CD4-positive, alpha-beta T cell (primary cell): ENCODE measurements around the gene MVB12A. TPM values are rescaled to one million over a fixed set of nuclear protein-coding genes. Genes with fewer than 3 reads are reported as not detected.

Experiments used
- ATAC-seq: fragments of 200-7000 bp; cut with Tn5 transposase; one replicate; pipeline ENCODE4 v1.10.0; 2022; ENCODE audit warnings: mild to moderate bottlenecking; ENCODE audit not compliant: poor library complexity
- CTCF ChIA-PET: fragments of 350-600 bp; sonication (Branson Sonifier 250); formaldehyde crosslinking; loops from one replicate; lab custom pipeline; 2021; ENCODE audit warnings: antibody characterized with exemption, inconsistent platforms; lab: Charles Lee
- POLR2A ChIA-PET: fragments of 350-600 bp; sonication (Branson Sonifier 250); formaldehyde crosslinking; loops from one replicate; lab custom pipeline; 2021; ENCODE audit warnings: antibody characterized with exemption, inconsistent platforms; lab: Charles Lee
- DNase-seq, 14 experiments: peaks; one replicate each; pipeline ENCODE4 v3.0.0-alpha.2; 2013 to 2020; ENCODE audit warnings: mixed read lengths in 2 of 14
- H3K27ac ChIP-seq, 2 donors: one replicate each; pipeline versions ENCODE4 v1.5.1 to v1.7.0; 2013; ENCODE audit warnings: low read length in 2 of 2, low read depth in 1 of 2, mild to moderate bottlenecking in 1 of 2
- H3K27me3 ChIP-seq, 2 experiments: 1 replicate in 1 of 2; 2 replicates in 1 of 2; pipeline versions ENCODE4 v1.6.1 to v1.7.0; 2013; ENCODE audit warnings: low read length in 2 of 2, control low read depth in 1 of 2, mild to moderate bottlenecking in 1 of 2, moderate library complexity in 1 of 2; ENCODE audit not compliant: insufficient read depth in 2 of 2, control insufficient read depth in 1 of 2
- H3K36me3 ChIP-seq: one replicate; pipeline ENCODE4 v1.6.1; 2013; ENCODE audit warnings: low read length, control low read depth; ENCODE audit not compliant: insufficient read depth
- H3K4me1 ChIP-seq: one replicate; pipeline ENCODE4 v1.6.1; 2013; ENCODE audit warnings: low read length, control low read depth; ENCODE audit not compliant: insufficient read depth
- H3K4me3 ChIP-seq: one replicate; pipeline ENCODE4 v1.5.1; 2013; ENCODE audit warnings: mild to moderate bottlenecking, low read length, moderate library complexity
- H3K9me3 ChIP-seq, 2 experiments: 1 replicate in 1 of 2; 2 replicates in 1 of 2; pipeline versions ENCODE4 v1.6.1 to v1.7.0; 2013; ENCODE audit warnings: low read length in 2 of 2, mild to moderate bottlenecking in 2 of 2, control low read depth in 1 of 2, moderate library complexity in 1 of 2; ENCODE audit not compliant: control insufficient read depth in 1 of 2, insufficient read depth in 1 of 2
- H3K27ac Mint-ChIP-seq: one replicate; pipeline ENCODE4 v1.8.0; 2020; ENCODE audit warnings: mixed read lengths
- H3K27me3 Mint-ChIP-seq: one replicate; pipeline ENCODE4 v1.8.0; 2021; ENCODE audit warnings: mixed read lengths
- H3K36me3 Mint-ChIP-seq: one replicate; pipeline ENCODE4 v1.8.0; 2021; ENCODE audit warnings: low read depth, mixed read lengths
- H3K4me1 Mint-ChIP-seq: one replicate; pipeline ENCODE4 v1.8.0; 2021; ENCODE audit warnings: low read depth, mixed read lengths
- H3K4me3 Mint-ChIP-seq: one replicate; pipeline ENCODE4 v1.8.0; 2020; ENCODE audit warnings: mild to moderate bottlenecking, mixed read lengths
- H3K9me3 Mint-ChIP-seq: one replicate; pipeline ENCODE4 v1.8.0; 2020; ENCODE audit warnings: mixed read lengths
- CTCF ChIP-seq: fragments of 200-600 bp; IDR thresholded peaks from one replicate; pipeline ENCODE4 v1.8.0; 2022; ENCODE audit warnings: antibody characterized with exemption, mild to moderate bottlenecking
- intact Hi-C, 2 experiments: fragments of 100-400 bp; cut with DNase I in 1 of 2; cut with micrococcal nuclease in 1 of 2; formaldehyde crosslinking; loops; one replicate each; pipeline versions ENCODE4 v1.15.1 to v1.9.0; 2023 to 2025; cut with DNase I, micrococcal nuclease
- total RNA-seq, 174 experiments: library from RNA in 2 of 174; stranded (reverse) in 2 of 174; gene quantifications; one replicate each; pipeline ENCODE4 v1.2.3 and lab custom pipeline; 2021 to 2026

The MVB12A gene
- total RNA-seq, 2 experiments from 2014 or later: 9.8 to 10.7 TPM

DNA sequence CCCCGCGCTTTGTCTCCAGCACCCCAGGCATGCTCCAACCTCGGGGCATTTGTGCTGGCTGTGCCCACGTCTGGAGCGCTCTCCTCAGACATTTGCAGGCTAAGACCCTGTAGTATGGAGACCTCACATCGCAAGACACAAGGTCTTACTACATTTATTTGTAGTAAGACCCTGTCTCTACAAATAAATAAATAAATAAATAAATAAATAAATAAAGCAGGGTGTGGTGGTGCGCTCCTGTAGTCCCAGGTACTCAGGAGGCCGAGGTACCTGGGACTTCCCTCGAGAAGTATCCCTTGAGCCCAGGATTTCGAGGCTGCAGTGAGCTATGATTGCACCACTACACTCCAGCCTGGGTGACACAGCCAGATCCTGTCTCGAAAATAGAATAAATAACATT, 36.3 kb downstream of the MVB12A start:
- Histone ChIP-seq H3K9me3 (peaks cover 0 to 9% of the 10 kb centered on the region in 2 experiments), H3K4me1 (peaks cover 11% of the 10 kb centered on the region), H3K4me3 (no peak overlapping the region), H3K27me3 (peaks cover 28 to 36% of the 10 kb centered on the region in 2 experiments), H3K27ac (no peak overlapping the region), H3K36me3 (no peaks in the 10 kb centered on the region)
- intact Hi-C loops: no loop called here
- no peak overlapping the region for H3K4me3 Mint-ChIP-seq
- H3K9me3 Mint-ChIP-seq: no peaks in the 10 kb centered on the region
- ATAC-seq (no peak), DNase-seq (no peak)
- H3K27me3 Mint-ChIP-seq: peaks cover 64% of the 10 kb centered on the region
- H3K4me1 Mint-ChIP-seq: peaks cover 13% of the 10 kb centered on the region
- TF ChIP-seq CTCF: no peak
- CTCF ChIA-PET: interaction anchor here (0.7 kb wide), 1 partner anchor 37 kb away, joined by 3 read pairs; no protein-coding TSS in a partner anchor
- POLR2A ChIA-PET: no interaction called here
- H3K36me3 Mint-ChIP-seq: no peaks in the 10 kb centered on the region
- H3K27ac Mint-ChIP-seq: no peak overlapping the region

- Histone ChIP-seq H3K4me3 (no peak overlapping the region), H3K36me3 (no peaks in the 10 kb centered on the region), H3K4me1 (peaks cover 11% of the 10 kb centered on the region), H3K9me3 (peaks cover 0 to 9% of the 10 kb centered on the region in 2 experiments), H3K27me3 (peaks cover 28 to 36% of the 10 kb centered on the region in 2 experiments), H3K27ac (no peak overlapping the region)
- ChIA-PET CTCF (interaction anchor here (0.5 kb wide), 1 partner anchor 140 kb away, joined by 5 read pairs; no protein-coding TSS in a partner anchor), POLR2A (interaction anchor here (0.7 kb wide), 1 partner anchor 789 kb away, joined by 3 read pairs; no protein-coding TSS in a partner anchor)
- H3K4me1 Mint-ChIP-seq: peaks cover 13% of the 10 kb centered on the region
- no peak overlapping the region for H3K4me3 Mint-ChIP-seq
- no peak overlapping the region for H3K27ac Mint-ChIP-seq
- no peaks in the 10 kb centered on the region for H3K9me3 Mint-ChIP-seq
- DNase-seq (no peak), ATAC-seq (no peak)
- intact Hi-C loops: no loop called here
- H3K36me3 Mint-ChIP-seq: no peaks in the 10 kb centered on the region
- H3K27me3 Mint-ChIP-seq: peaks cover 51% of the 10 kb centered on the region
- TF ChIP-seq CTCF: no peak
These were observed 37.8 kb downstream of the MVB12A start for GRCh38 chr19:17457616-17458015.

GRCh38 chr19:17458970-17459369, 39.1 kb downstream of the MVB12A start:
- Histone ChIP-seq H3K4me3 (no peak overlapping the region), H3K27ac (no peak overlapping the region), H3K9me3 (peaks cover 0 to 4% of the 10 kb centered on the region in 2 experiments), H3K27me3 (peaks cover 28 to 36% of the 10 kb centered on the region in 2 experiments), H3K4me1 (peaks cover 5% of the 10 kb centered on the region), H3K36me3 (no peaks in the 10 kb centered on the region)
- Mint-ChIP-seq H3K4me1 (peaks cover 8% of the 10 kb centered on the region), H3K36me3 (no peaks in the 10 kb centered on the region), H3K4me3 (no peak overlapping the region), H3K27ac (no peak overlapping the region), H3K9me3 (no peaks in the 10 kb centered on the region), H3K27me3 (peaks cover 43% of the 10 kb centered on the region)
- ChIA-PET CTCF (no interaction called here), POLR2A (interaction anchor here (1.1 kb wide), 1 partner anchor 11 kb away, joined by 4 read pairs; the partner anchor contains the start of gene TMEM221)
- no peak for TF ChIP-seq CTCF
- ATAC-seq (no peak), DNase-seq (no peak)
- intact Hi-C loops: no loop called here
